ENCODE results near the gene GPX4.

Gene GPX4

GRCh38 chr19:1151917-1152587 is 48.3 kb downstream of the GPX4 start:
- Histone ChIP-seq H2BK12ac (ENCODE audit: low read length) (no peak overlapping the region), H3K18ac (ENCODE audit: low read length) (no peak overlapping the region), H2BK15ac (ENCODE audit: low read length) (no peak overlapping the region), H2AK5ac (ENCODE audit: low read depth, low read length) (no peak overlapping the region), H3K4me2 (ENCODE audit: insufficient read depth, low read length, poor library complexity, severe bottlenecking) (no peak overlapping the region), H2BK5ac (ENCODE audit: low read length) (no peak overlapping the region), H2BK120ac (ENCODE audit: low read depth, low read length) (no peak overlapping the region), H3K4me1 (ENCODE audit: control insufficient read depth in 2 of 2, insufficient read depth in 1 of 2, low read depth in 1 of 2, low read length in 2 of 2) (peaks cover 0 to 7% of the 10 kb centered on the region in 2 donors), H3K4me3 (ENCODE audit: low read length in 2 of 2) (no peak overlapping the region), H3K79me1 (ENCODE audit: low read depth, low read length) (peaks cover 17% of the 10 kb centered on the region), H3K4ac (ENCODE audit: low read length) (no peak overlapping the region), H3K14ac (ENCODE audit: low read length) (no peak overlapping the region), H3K36me3 (replicated peaks in 1 of 2; ENCODE audit: control insufficient read depth in 2 of 2, insufficient read depth in 2 of 2, low read length in 2 of 2) (peaks cover 2 to 9% of the 10 kb centered on the region in 2 donors), H3K27me3 (ENCODE audit: control insufficient read depth in 3 of 3, insufficient read depth in 3 of 3, low read depth in 1 of 3, low read length in 3 of 3) (peaks cover 0 to 2% (median 0%) of the 10 kb centered on the region in 3 experiments), H3K23ac (ENCODE audit: low read depth, low read length, poor library complexity) (no peak overlapping the region), H4K8ac (ENCODE audit: low read depth, low read length) (no peak overlapping the region), H2AFZ (ENCODE audit: low read length) (no peak overlapping the region), H3K9me3 (replicated peaks in 1 of 2; ENCODE audit: control insufficient read depth in 2 of 2, insufficient read depth in 1 of 2, low read depth in 1 of 2, low read length in 2 of 2) (no peaks in the 10 kb centered on the region), H4K91ac (ENCODE audit: low read depth, low read length, poor library complexity) (no peak overlapping the region), H3K27ac (replicated peaks; ENCODE audit: low read length) (no peak overlapping the region), H3K9ac (ENCODE audit: low read depth, low read length, poor library complexity) (no peak overlapping the region)
- WGBS, 2 donors (ENCODE audit: extremely low coverage in 2 of 2, insufficient read length in 2 of 2, insufficient replicate concordance in 1 of 2) = no CpG with 5 or more reads among the region's 35 CpGs
- DNase-seq (ENCODE audit: low spot score) = no peak

- Histone ChIP-seq H3K4me3 (ENCODE audit: low read length in 2 of 2) (no peak overlapping the region), H3K9ac (ENCODE audit: low read depth, low read length, poor library complexity) (no peak overlapping the region), H3K79me1 (ENCODE audit: low read depth, low read length) (peaks cover 16% of the 10 kb centered on the region), H4K91ac (ENCODE audit: low read depth, low read length, poor library complexity) (no peak overlapping the region), H2AK5ac (ENCODE audit: low read depth, low read length) (peak overlapping the region; percentile 56), H2BK15ac (ENCODE audit: low read length) (no peak overlapping the region), H4K8ac (ENCODE audit: low read depth, low read length) (no peak overlapping the region), H3K36me3 (replicated peaks in 1 of 2; ENCODE audit: control insufficient read depth in 2 of 2, insufficient read depth in 2 of 2, low read length in 2 of 2) (peaks cover 2 to 8% of the 10 kb centered on the region in 2 donors), H3K9me3 (replicated peaks in 1 of 2; ENCODE audit: control insufficient read depth in 2 of 2, insufficient read depth in 1 of 2, low read depth in 1 of 2, low read length in 2 of 2) (no peaks in the 10 kb centered on the region), H2AFZ (ENCODE audit: low read length) (no peak overlapping the region), H2BK12ac (ENCODE audit: low read length) (no peak overlapping the region), H3K27ac (replicated peaks; ENCODE audit: low read length) (no peak overlapping the region), H2BK120ac (ENCODE audit: low read depth, low read length) (no peak overlapping the region), H3K27me3 (ENCODE audit: control insufficient read depth in 3 of 3, insufficient read depth in 3 of 3, low read depth in 1 of 3, low read length in 3 of 3) (peaks cover 0 to 2% (median 0%) of the 10 kb centered on the region in 3 experiments), H3K23ac (ENCODE audit: low read depth, low read length, poor library complexity) (no peak overlapping the region), H3K18ac (ENCODE audit: low read length) (no peak overlapping the region), H3K4me1 (ENCODE audit: control insufficient read depth in 2 of 2, insufficient read depth in 1 of 2, low read depth in 1 of 2, low read length in 2 of 2) (peaks cover 0 to 4% of the 10 kb centered on the region in 2 donors), H3K4ac (ENCODE audit: low read length) (no peak overlapping the region), H3K14ac (ENCODE audit: low read length) (peak overlapping the region; percentile 21), H3K4me2 (ENCODE audit: insufficient read depth, low read length, poor library complexity, severe bottlenecking) (no peak overlapping the region), H2BK5ac (ENCODE audit: low read length) (no peak overlapping the region)
- no peak for DNase-seq (ENCODE audit: low spot score)
- WGBS, 2 donors (ENCODE audit: extremely low coverage in 2 of 2, insufficient read length in 2 of 2, insufficient replicate concordance in 1 of 2) = no CpG with 5 or more reads among the region's 58 CpGs
These were observed 50.3 kb downstream of the GPX4 start for GRCh38 chr19:1153891-1154730.

DNA sequence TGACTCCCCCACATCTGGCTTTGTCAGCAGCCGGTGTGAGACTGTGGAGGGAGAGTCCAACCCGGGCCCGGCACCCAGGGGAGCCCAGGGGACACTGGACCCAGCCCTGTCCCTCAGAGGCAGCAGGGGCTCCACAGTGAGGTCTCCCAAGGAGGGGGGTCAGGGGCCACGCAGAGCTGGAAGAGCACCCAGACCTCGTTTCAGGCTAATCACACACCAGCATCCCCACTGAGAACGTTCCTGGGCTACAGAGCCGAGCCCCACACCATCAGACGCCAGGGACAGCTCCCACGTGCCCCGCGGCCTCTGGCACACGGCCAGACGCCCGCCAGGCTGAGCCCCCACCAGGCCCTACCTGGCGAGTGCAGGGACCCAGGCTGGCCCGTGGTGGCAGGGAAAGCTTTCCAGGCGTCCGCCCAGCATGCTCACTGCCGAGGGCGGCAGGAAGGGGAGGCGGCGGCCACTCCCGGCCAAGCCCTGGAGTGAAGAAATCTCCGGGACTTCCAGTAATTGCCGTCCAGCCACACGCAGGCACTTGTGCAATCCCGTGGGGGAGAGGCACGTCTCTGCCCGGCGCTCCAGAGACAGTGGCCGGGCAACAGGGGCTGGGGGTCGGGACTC is 51.0 kb downstream of the GPX4 start:
- H2AK5ac ChIP-seq (ENCODE audit: low read depth, low read length) = no peak overlapping the region
- no peak overlapping the region for H2BK15ac ChIP-seq (ENCODE audit: low read length)
- H2BK120ac ChIP-seq (ENCODE audit: low read depth, low read length) = no peak overlapping the region
- no peak for DNase-seq (ENCODE audit: low spot score)
- no peak overlapping the region for H4K91ac ChIP-seq (ENCODE audit: low read depth, low read length, poor library complexity)
- H3K79me1 ChIP-seq (ENCODE audit: low read depth, low read length) = peaks cover 14% of the 10 kb centered on the region
- peak overlapping the region; percentile 28 for H3K18ac ChIP-seq (ENCODE audit: low read length)
- H2BK12ac ChIP-seq (ENCODE audit: low read length) = no peak overlapping the region
- H3K27me3 ChIP-seq (ENCODE audit: control insufficient read depth in 3 of 3, insufficient read depth in 3 of 3, low read depth in 1 of 3, low read length in 3 of 3) = peaks cover 0 to 2% (median 0%) of the 10 kb centered on the region in 3 experiments
- no peak overlapping the region for H4K8ac ChIP-seq (ENCODE audit: low read depth, low read length)
- H3K4me2 ChIP-seq (ENCODE audit: insufficient read depth, low read length, poor library complexity, severe bottlenecking) = no peak overlapping the region
- H3K36me3 ChIP-seq (replicated peaks in 1 of 2; ENCODE audit: control insufficient read depth in 2 of 2, insufficient read depth in 2 of 2, low read length in 2 of 2) = peaks cover 0 to 8% of the 10 kb centered on the region in 2 donors
- H2AFZ ChIP-seq (ENCODE audit: low read length) = no peak overlapping the region
- H3K4ac ChIP-seq (ENCODE audit: low read length) = no peak overlapping the region
- H3K23ac ChIP-seq (ENCODE audit: low read depth, low read length, poor library complexity) = no peak overlapping the region
- peaks cover 0 to 4% of the 10 kb centered on the region in 2 donors for H3K4me1 ChIP-seq (ENCODE audit: control insufficient read depth in 2 of 2, insufficient read depth in 1 of 2, low read depth in 1 of 2, low read length in 2 of 2)
- H3K9me3 ChIP-seq (replicated peaks in 1 of 2; ENCODE audit: control insufficient read depth in 2 of 2, insufficient read depth in 1 of 2, low read depth in 1 of 2, low read length in 2 of 2) = no peaks in the 10 kb centered on the region
- WGBS, 2 donors (ENCODE audit: extremely low coverage in 2 of 2, insufficient read length in 2 of 2, insufficient replicate concordance in 1 of 2) = no CpG with 5 or more reads among the region's 32 CpGs
- peak overlapping the region; percentile 21 for H3K14ac ChIP-seq (ENCODE audit: low read length)
- no peak overlapping the region for H3K4me3 ChIP-seq (ENCODE audit: low read length in 2 of 2)
- no peak overlapping the region for H2BK5ac ChIP-seq (ENCODE audit: low read length)
- no peak overlapping the region for H3K27ac ChIP-seq (replicated peaks; ENCODE audit: low read length)
- H3K9ac ChIP-seq (ENCODE audit: low read depth, low read length, poor library complexity) = no peak overlapping the region

Data from neuronal stem cell (in vitro differentiated cells).